ENCODE data around the gene PNPLA5. TPM values are rescaled to one million over a fixed set of nuclear protein-coding genes. Genes with fewer than 3 reads are reported as not detected.

Gene PNPLA5
- polyA plus RNA-seq, 1 donor (not counting 4 experiments of a cell fraction or from before 2014, with no cell fraction given) = not detected

DNA sequence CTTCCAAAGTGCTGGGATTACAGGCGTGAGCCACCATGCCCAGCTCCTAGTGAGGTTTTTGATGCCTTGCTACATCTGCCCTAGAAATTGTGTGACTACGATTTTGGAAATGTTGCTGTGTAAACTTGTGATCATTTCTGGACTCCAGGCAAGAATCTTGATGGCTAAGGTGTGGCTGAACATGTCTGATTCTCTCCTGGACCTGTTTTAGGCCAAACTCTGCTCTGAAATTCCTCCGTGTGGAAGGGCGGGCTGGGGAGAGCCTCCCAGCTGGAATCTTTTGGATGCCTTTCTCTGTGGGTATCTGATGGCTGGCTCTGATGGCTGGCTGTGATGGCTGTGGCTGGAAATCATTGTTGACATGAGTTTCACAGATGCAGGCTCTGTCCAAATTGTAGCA lies 40.0 kb upstream of the PNPLA5 start:
- no peak overlapping the region for H3K27ac ChIP-seq (ENCODE audit: control insufficient read depth, insufficient read depth, low read length)
- H3K27me3 ChIP-seq (ENCODE audit: control insufficient read depth, extremely low read depth, insufficient read depth, low read length) = no peaks in the 10 kb centered on the region
- H3K36me3 ChIP-seq (ENCODE audit: control insufficient read depth in 2 of 2, extremely low read depth in 1 of 2, insufficient read depth in 2 of 2, low read length in 2 of 2) = peaks cover 32 to 41% of the 10 kb centered on the region in 2 experiments
- no peaks in the 10 kb centered on the region for H4K20me1 ChIP-seq (ENCODE audit: control insufficient read depth, extremely low read depth, insufficient read depth, low read length)
- DNase-seq (ENCODE audit: low read depth, low spot score) (no peak), FAIRE-seq (peak; percentile 36)
- H3K4me3 ChIP-seq (ENCODE audit: control insufficient read depth in 2 of 3, extremely low read depth in 1 of 3, insufficient read depth in 2 of 3, low read depth in 1 of 3, low read length in 3 of 3) = no peak overlapping the region
- TF ChIP-seq, protein P1, sequence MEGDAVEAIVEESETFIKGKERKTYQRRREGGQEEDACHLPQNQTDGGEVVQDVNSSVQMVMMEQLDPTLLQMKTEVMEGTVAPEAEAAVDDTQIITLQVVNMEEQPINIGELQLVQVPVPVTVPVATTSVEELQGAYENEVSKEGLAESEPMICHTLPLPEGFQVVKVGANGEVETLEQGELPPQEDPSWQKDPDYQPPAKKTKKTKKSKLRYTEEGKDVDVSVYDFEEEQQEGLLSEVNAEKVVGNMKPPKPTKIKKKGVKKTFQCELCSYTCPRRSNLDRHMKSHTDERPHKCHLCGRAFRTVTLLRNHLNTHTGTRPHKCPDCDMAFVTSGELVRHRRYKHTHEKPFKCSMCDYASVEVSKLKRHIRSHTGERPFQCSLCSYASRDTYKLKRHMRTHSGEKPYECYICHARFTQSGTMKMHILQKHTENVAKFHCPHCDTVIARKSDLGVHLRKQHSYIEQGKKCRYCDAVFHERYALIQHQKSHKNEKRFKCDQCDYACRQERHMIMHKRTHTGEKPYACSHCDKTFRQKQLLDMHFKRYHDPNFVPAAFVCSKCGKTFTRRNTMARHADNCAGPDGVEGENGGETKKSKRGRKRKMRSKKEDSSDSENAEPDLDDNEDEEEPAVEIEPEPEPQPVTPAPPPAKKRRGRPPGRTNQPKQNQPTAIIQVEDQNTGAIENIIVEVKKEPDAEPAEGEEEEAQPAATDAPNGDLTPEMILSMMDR (optimal IDR thresholded peaks at IDR 0.05 in 1 of 3, IDR thresholded peaks at IDR 0.05 in 1 of 3, conservative IDR thresholded peaks at IDR 0.05 in 1 of 3; ENCODE audit: extremely low read depth in 1 of 3, insufficient read depth in 2 of 3, low read length in 3 of 3) = no peak
- TF ChIP-seq EZH2 (IDR thresholded peaks at IDR 0.05; ENCODE audit: low read length) = no peak
- no peaks in the 10 kb centered on the region for H3K9me3 ChIP-seq (ENCODE audit: control insufficient read depth, low read depth, low read length)
- H3K79me2 ChIP-seq (ENCODE audit: control insufficient read depth, insufficient read depth, low read length) = peaks cover 3% of the 10 kb centered on the region
- peaks cover 5% of the 10 kb centered on the region for H3K9me1 ChIP-seq (ENCODE audit: control insufficient read depth, extremely low read depth, insufficient read depth, low read length)
- H3K4me1 ChIP-seq (ENCODE audit: control insufficient read depth, extremely low read depth, insufficient read depth, low read length) = peaks cover 2% of the 10 kb centered on the region
- no peak overlapping the region for H3K4me2 ChIP-seq (ENCODE audit: control insufficient read depth, extremely low read depth, insufficient read depth, low read depth, low read length)
- no peak overlapping the region for H3K9ac ChIP-seq (ENCODE audit: control insufficient read depth, extremely low read depth, insufficient read depth, low read length)
- dilution Hi-C loops (cut with MboI; ENCODE audit: extremely low pct_ligation_motif_present, low sequenced_read_pairs) = no loop called here
- H2AFZ ChIP-seq (ENCODE audit: control insufficient read depth, low read length) = no peak overlapping the region

DNA sequence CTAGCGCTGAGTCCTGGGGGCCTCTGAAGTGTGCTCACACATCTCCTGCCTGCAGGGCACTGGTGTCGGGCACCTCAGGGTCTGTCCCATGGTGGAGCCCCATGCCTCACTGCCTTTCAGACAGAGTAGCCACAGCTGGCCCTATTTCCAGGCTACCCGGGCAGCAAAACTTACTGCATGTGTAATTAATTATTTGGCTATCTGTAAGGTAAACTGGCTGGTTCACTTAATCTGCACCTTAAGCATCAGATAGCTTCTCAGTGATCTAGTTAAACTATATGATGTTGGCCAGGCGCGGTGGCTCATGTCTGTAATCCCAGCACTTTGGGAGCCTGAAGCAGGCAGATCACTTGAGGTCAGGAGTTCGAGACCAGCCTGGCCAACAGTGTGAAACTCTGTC lies 37.1 kb upstream of the PNPLA5 start:
- no peak overlapping the region for H3K9ac ChIP-seq (ENCODE audit: control insufficient read depth, extremely low read depth, insufficient read depth, low read length)
- H3K9me3 ChIP-seq (ENCODE audit: control insufficient read depth, low read depth, low read length) = no peaks in the 10 kb centered on the region
- H4K20me1 ChIP-seq (ENCODE audit: control insufficient read depth, extremely low read depth, insufficient read depth, low read length) = no peaks in the 10 kb centered on the region
- no peaks in the 10 kb centered on the region for H3K27me3 ChIP-seq (ENCODE audit: control insufficient read depth, extremely low read depth, insufficient read depth, low read length)
- DNase-seq (ENCODE audit: low read depth, low spot score) = no peak
- no peak overlapping the region for H3K4me2 ChIP-seq (ENCODE audit: control insufficient read depth, extremely low read depth, insufficient read depth, low read depth, low read length)
- no peak overlapping the region for H2AFZ ChIP-seq (ENCODE audit: control insufficient read depth, low read length)
- no peak for TF ChIP-seq EZH2 (IDR thresholded peaks at IDR 0.05; ENCODE audit: low read length)
- dilution Hi-C loops (cut with MboI; ENCODE audit: extremely low pct_ligation_motif_present, low sequenced_read_pairs) = no loop called here
- H3K27ac ChIP-seq (ENCODE audit: control insufficient read depth, insufficient read depth, low read length) = no peak overlapping the region
- H3K9me1 ChIP-seq (ENCODE audit: control insufficient read depth, extremely low read depth, insufficient read depth, low read length) = peaks cover 6% of the 10 kb centered on the region
- peaks cover 25% of the 10 kb centered on the region for H3K4me1 ChIP-seq (ENCODE audit: control insufficient read depth, extremely low read depth, insufficient read depth, low read length)
- no peak for FAIRE-seq
- H3K79me2 ChIP-seq (ENCODE audit: control insufficient read depth, insufficient read depth, low read length) = peaks cover 12% of the 10 kb centered on the region
- H3K4me3 ChIP-seq (ENCODE audit: control insufficient read depth in 2 of 3, extremely low read depth in 1 of 3, insufficient read depth in 2 of 3, low read depth in 1 of 3, low read length in 3 of 3) = no peak overlapping the region
- H3K36me3 ChIP-seq (ENCODE audit: control insufficient read depth in 2 of 2, extremely low read depth in 1 of 2, insufficient read depth in 2 of 2, low read length in 2 of 2) = peaks cover 30 to 33% of the 10 kb centered on the region in 2 experiments

DNA sequence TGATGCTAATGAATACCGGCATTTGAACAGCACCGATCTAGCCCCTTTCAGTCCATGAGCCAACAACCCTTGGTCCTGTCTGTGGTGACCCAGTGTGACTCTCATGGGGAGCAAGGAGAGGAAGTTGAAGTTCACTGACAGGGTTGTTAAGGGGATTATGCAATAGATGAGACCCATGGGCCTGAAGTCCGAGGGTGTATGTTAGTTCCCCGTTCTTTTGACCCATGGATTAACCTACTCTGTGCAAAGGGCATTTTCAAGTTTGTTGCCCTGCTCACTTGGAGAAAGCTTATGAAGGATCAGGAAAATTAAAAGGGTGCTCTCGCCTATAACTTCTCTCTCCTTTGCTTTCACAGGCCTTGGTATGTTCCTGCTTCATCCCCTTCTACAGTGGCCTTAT lies 36.7 kb upstream of the PNPLA5 start:
- FAIRE-seq = no peak
- H3K9me3 ChIP-seq (ENCODE audit: control insufficient read depth, low read depth, low read length) = no peaks in the 10 kb centered on the region
- H3K4me1 ChIP-seq (ENCODE audit: control insufficient read depth, extremely low read depth, insufficient read depth, low read length) = peaks cover 25% of the 10 kb centered on the region
- no peak for DNase-seq (ENCODE audit: low read depth, low spot score)
- peaks cover 12% of the 10 kb centered on the region for H3K79me2 ChIP-seq (ENCODE audit: control insufficient read depth, insufficient read depth, low read length)
- no peak for TF ChIP-seq EZH2 (IDR thresholded peaks at IDR 0.05; ENCODE audit: low read length)
- TF ChIP-seq, protein P1 (optimal IDR thresholded peaks at IDR 0.05 in 1 of 3, IDR thresholded peaks at IDR 0.05 in 1 of 3, conservative IDR thresholded peaks at IDR 0.05 in 1 of 3; ENCODE audit: extremely low read depth in 1 of 3, insufficient read depth in 2 of 3, low read length in 3 of 3) = no peak
- no peak overlapping the region for H2AFZ ChIP-seq (ENCODE audit: control insufficient read depth, low read length)
- H3K27me3 ChIP-seq (ENCODE audit: control insufficient read depth, extremely low read depth, insufficient read depth, low read length) = no peaks in the 10 kb centered on the region
- no peaks in the 10 kb centered on the region for H4K20me1 ChIP-seq (ENCODE audit: control insufficient read depth, extremely low read depth, insufficient read depth, low read length)
- dilution Hi-C loops (cut with MboI; ENCODE audit: extremely low pct_ligation_motif_present, low sequenced_read_pairs) = no loop called here
- H3K9ac ChIP-seq (ENCODE audit: control insufficient read depth, extremely low read depth, insufficient read depth, low read length) = no peak overlapping the region
- no peak overlapping the region for H3K4me2 ChIP-seq (ENCODE audit: control insufficient read depth, extremely low read depth, insufficient read depth, low read depth, low read length)
- H3K27ac ChIP-seq (ENCODE audit: control insufficient read depth, insufficient read depth, low read length) = no peak overlapping the region
- peaks cover 6% of the 10 kb centered on the region for H3K9me1 ChIP-seq (ENCODE audit: control insufficient read depth, extremely low read depth, insufficient read depth, low read length)
- H3K4me3 ChIP-seq (ENCODE audit: control insufficient read depth in 2 of 3, extremely low read depth in 1 of 3, insufficient read depth in 2 of 3, low read depth in 1 of 3, low read length in 3 of 3) = no peak overlapping the region
- H3K36me3 ChIP-seq (ENCODE audit: control insufficient read depth in 2 of 2, extremely low read depth in 1 of 2, insufficient read depth in 2 of 2, low read length in 2 of 2) = peaks cover 28 to 29% of the 10 kb centered on the region in 2 experiments
